ENCODE results near the gene NIPA2.

NIPA2 gene

DNA sequence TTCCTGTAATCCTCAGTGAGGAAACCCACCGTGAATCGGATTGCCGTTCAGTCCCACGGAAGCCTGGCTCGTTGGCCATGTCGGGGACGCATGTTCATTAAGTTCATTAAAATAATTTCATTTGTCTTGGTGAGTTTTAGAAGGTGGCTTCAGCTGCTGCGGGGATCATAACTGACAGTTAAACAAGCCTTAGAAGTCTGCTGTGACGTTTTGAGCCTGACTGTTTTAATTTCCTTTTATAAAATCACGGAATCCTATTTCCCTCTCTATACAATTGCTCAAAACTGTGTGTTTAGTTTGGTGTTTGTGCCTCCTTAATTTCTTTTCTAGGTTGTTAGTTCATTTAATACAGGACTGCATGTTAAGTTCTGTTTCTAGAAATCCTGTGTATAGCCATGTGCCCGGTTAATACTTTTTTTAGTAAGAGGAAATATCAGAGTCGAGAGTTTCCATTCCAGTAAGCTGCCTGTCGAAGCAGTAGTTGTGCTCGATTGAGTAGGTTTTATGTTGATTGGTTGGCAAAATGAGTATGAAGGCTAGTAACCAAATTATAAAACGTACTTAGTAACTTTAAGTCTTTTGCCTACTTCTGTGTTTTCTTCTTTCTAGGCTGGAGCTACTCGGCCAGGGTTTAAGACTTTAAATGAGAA lies 705 bp downstream of the NIPA2 start:
- no peak for DNase-seq (ENCODE audit: low read depth)

- DNase-seq (ENCODE audit: low read depth), result no peak
Observed at GRCh38 chr15:22844421-22845288, 6.2 kb downstream of the NIPA2 start.

DNA sequence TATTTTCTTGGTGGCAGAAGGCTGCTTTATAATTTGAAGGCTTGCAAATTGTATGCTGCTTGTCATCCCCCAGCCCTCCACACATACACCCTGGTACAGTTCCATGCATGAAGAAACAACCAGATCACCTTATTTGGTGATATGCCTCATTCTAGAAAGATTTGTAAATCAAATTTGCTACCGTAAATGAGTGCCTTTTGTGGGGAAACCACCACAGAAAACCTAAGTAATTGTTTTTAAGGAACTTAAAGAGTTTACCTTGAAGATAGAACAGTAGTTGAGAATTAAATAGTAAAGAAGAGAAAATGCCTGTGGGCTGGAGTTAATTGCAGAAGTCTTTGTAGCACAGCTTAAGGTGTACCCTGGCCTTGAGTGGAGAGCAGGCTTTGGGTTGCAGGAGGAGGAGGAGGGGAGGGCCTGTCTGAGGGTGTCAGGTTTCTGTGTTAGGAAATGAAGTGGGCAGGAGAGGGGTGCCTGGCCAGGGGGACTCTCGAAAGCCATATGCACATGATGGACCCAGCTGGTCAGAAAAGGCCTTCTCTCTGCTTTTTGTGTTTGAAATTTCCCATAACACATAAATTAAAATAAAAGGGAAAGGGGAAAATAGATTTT lies 6.9 kb downstream of the NIPA2 start:
- no peak for DNase-seq (ENCODE audit: low read depth)

DNA sequence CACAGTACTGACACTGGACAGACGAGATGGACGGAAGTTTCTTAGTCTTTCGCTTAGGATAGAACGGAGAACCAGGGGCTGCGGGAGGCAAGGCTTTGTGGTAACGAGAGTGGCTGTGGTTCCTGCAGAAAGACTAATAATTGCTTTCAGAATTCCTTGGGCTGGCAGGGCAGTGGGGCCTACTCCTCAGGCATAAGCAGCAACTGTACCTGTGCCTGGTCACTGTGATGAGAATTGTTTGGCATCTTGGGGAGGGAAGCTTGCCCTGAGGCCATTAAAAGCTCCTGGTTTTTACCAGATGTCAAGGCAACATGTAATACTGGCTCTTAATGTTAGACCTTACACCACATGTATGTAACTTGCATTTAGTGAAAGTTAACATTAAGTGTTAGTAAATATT lies 7.6 kb downstream of the NIPA2 start:
- DNase-seq (ENCODE audit: low read depth), result no peak

DNA sequence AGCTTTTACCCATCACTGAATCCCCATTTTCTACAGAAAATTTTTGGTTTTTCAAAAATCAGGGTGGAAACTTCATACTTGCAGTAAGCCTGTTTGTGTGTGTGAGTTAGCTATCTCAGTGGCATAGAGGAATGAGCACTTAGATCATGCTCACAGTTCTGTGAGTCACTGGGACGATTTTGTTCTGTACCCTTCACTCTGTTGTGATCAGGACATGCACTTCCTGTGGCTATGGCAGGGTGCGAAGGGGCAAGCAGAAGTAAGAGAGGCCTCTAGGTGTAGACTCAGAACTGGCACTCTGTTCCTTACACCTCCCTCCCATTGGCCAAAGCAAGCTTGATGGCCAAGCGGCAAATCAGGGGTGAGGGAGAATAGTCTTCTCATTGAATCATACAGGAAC lies 11.6 kb downstream of the NIPA2 start:
- no peak for DNase-seq (ENCODE audit: low read depth)

GRCh38 chr15:22851513-22851912 lies 13.0 kb downstream of the NIPA2 start:
- DNase-seq (ENCODE audit: low read depth), result no peak

DNA sequence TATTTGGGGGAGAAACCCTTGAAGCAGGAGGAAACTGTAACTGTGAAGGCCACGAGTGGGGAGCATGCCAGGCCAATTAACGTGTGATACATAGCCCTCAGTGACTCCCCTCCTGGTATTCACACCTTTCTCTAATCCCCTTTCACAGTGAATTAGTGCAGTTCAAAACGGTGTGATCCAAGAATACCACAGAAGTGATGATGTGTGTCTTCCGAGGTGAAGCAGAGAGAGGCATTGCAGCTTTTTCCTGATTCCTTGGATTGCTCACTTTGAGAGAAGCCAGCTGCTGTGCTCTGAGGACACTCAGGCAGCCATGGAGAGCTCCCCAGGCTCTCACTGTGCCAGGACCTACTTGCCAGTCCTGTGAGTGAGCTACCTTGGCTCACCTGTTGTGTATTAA lies 17.3 kb downstream of the NIPA2 start:
- no peak for DNase-seq (ENCODE audit: low read depth)

DNA sequence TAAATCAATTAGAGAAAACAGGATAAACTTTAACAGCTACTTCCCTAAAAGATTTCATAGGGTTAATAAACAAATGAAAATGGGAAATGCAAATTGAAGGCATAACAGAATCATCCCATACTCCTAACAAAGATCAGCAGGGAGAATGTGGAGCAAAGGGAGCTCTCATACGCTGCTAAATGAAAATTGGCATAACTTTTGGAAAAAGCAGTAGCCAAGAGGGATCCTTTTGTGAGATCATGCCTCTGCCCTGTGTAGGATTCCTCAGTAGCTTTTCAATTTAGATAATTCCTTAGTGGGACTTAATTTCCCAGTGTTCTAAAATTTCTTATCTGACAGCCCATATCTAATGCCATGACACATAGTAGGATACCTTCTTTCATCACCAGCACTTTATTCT lies 18.2 kb downstream of the NIPA2 start:
- no peak for DNase-seq (ENCODE audit: low read depth)

GRCh38 chr15:22861161-22861560 lies 22.7 kb downstream of the NIPA2 start:
- no peak for DNase-seq (ENCODE audit: low read depth)

- no peak for DNase-seq (ENCODE audit: low read depth)
Observed at GRCh38 chr15:22863356-22863755, 24.9 kb downstream of the NIPA2 start.

DNA sequence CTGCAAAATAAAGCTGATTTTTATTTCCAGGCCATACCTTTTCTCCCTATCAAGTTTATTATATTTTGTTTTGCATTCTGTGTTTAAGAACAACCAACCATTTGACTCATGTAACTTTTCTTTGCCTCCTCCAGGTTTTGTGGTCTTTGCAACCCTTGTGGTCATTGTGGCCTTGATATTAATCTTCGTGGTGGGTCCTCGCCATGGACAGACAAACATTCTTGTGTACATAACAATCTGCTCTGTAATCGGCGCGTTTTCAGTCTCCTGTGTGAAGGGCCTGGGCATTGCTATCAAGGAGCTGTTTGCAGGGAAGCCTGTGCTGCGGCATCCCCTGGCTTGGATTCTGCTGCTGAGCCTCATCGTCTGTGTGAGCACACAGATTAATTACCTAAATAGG lies 27.6 kb downstream of the NIPA2 start:
- no peak for DNase-seq (ENCODE audit: low read depth)

DNA sequence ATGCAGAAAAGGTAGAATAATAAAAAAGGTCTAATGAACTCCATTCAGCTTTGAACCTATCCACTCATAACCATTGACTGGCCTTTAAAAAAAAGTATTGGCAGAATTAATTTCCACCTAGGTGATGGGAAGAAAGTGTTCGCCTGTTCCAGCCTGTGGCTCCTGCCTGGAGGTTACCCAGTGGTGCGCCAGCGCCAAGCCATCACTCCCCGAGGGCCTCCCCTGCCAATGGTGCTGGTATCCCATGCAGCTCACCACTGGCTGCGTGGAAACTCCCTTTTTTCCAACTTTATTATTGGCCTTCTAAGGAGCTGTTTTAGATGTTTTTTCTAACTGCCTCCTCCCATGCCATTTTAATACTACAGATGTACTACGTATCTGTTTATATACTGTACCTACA lies 29.4 kb downstream of the NIPA2 start:
- no peak for DNase-seq (ENCODE audit: low read depth)

GRCh38 chr15:22868495-22868894 lies 30.0 kb downstream of the NIPA2 start:
- no peak for DNase-seq (ENCODE audit: low read depth)

DNA sequence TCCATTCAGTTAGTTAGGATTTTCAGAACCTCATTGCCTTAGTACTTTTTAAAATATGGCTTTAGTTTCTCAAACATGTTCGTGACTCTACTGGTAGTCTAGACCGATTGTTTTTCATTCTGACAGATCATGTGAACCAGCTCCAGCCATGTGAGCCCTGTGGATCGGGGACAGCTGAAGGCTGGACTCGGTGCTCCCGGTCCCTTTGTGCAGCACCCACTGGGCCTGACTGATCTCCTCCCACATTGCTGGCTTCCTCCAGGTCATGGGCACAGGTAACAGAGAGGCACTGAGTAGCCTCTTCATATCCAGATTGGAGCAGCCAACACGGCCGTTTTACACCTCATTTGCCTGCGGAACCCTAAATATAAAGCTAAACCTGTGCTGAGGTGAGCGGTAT lies 30.5 kb downstream of the NIPA2 start:
- no peak for DNase-seq (ENCODE audit: low read depth)

- DNase-seq (ENCODE audit: low read depth), result no peak
Observed at GRCh38 chr15:22869856-22870255, 31.4 kb downstream of the NIPA2 start.

DNA sequence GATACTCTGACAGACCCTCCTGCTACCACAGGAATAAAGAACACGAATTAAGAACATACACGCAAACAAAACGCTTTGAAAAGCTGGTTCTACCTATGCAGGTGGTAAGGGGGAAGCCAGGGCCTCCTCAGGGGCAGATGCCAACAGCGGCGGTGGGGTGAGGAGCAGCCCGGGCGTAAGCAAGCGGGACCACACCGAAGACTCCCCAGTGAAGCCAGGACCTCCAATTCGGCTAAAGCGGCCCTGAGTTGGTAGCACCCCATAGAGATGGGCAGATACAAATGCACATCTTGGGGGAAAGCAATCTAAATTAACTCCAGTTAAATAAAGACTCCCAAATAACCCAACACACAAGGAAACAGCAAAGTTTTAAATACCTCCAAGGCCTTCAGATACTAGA lies 32.4 kb downstream of the NIPA2 start:
- DNase-seq (ENCODE audit: low read depth), result no peak

GRCh38 chr15:22871481-22872086 lies 33.1 kb downstream of the NIPA2 start:
- no peak for DNase-seq (ENCODE audit: low read depth)

GRCh38 chr15:22872936-22873701 lies 34.7 kb downstream of the NIPA2 start:
- DNase-seq (ENCODE audit: low read depth), result no peak

DNA sequence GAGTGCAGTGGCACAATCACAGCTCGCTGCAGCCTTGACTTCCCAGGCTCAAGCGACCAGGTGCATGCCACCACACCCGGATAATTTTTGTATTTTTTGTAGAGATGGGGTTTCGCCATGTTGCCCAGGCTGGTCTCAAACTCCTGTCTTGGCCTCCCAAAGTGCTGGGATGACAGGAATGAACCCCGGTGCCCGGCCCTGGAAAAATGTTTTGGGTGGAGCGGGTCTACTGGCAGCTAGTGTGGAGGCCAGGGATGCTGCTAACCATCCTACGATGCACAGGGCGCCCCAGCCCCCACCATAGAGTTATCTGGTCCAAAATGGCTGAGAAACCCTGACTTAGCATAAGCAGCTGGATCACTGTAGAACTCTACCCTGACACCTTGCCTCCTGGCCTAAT lies 35.4 kb downstream of the NIPA2 start:
- DNase-seq (ENCODE audit: low read depth), result no peak

GRCh38 chr15:22874256-22874655 lies 35.8 kb downstream of the NIPA2 start:
- DNase-seq (ENCODE audit: low read depth), result no peak

DNA sequence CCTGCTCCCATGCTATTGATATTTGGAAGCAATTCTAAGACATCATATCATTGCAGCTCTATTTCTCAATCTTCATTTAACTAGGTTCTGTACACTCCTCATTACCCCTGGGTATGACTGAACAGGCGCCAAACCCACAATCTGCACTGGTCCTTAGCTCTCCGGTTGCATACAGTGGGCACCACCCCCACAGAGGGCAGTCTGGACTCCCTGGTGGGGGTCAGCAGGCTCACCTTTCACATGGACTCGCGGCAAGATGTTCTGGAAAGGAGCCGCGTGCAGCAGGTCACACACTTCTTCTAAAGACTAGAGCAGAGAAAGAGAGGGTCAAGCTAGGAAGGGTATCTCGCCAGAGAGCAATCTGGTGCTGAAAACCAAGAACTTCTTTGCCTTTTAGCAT lies 36.5 kb downstream of the NIPA2 start:
- DNase-seq (ENCODE audit: low read depth), result no peak

- DNase-seq (ENCODE audit: low read depth), result no peak
Observed at GRCh38 chr15:22877117-22877516, 38.7 kb downstream of the NIPA2 start.
